GM23338 (cell line): ENCODE results near the gene DLG4. TPM values are rescaled to one million over a fixed set of nuclear protein-coding genes. Genes with fewer than 3 reads are reported as not detected.
"Not testable (repeated sequence)": the region's sequence is repeated elsewhere in the genome, so short reads cannot be mapped to it uniquely, and the experiment has no call there.

Experiments
- ATAC-seq: fragments of 200-7000 bp; cut with Tn5 transposase; 3 replicates; pipeline ENCODE4 v1.9.1; 2020
- DNase-seq: peaks from one replicate; pipeline ENCODE4 v3.0.0-alpha.2; 2015; ENCODE audit warnings: low spot score
- H2AFZ ChIP-seq: fragments of 200-600 bp; sonication (generic); 2 replicates; pipeline ENCODE4 v1.8.0; 2016; ENCODE audit warnings: antibody characterized with exemption, mild to moderate bottlenecking, moderate library complexity
- H3F3A ChIP-seq: fragments of 200-600 bp; sonication (generic); replicated peaks from 2 replicates; pipeline ENCODE4 v1.8.0; 2017; ENCODE audit warnings: antibody characterized with exemption, mixed run types, low read depth
- H3K27ac ChIP-seq: fragments of 200-600 bp; sonication (generic); 2 replicates; pipeline ENCODE4 v1.6.1; 2016; ENCODE audit warnings: low read depth
- H3K27me3 ChIP-seq: fragments of 200-600 bp; sonication (generic); 2 replicates; pipeline ENCODE4 v1.8.0; 2016; ENCODE audit warnings: mild to moderate bottlenecking, mixed run types, moderate library complexity; ENCODE audit not compliant: insufficient read depth
- H3K36me3 ChIP-seq: fragments of 200-600 bp; sonication (generic); 2 replicates; pipeline ENCODE4 v1.8.0; 2016; ENCODE audit warnings: mild to moderate bottlenecking; ENCODE audit not compliant: insufficient read depth
- H3K4me1 ChIP-seq: fragments of 200-600 bp; sonication (generic); 2 replicates; pipeline ENCODE4 v1.8.0; 2016; ENCODE audit warnings: mild to moderate bottlenecking, moderate library complexity; ENCODE audit not compliant: insufficient read depth
- H3K4me2 ChIP-seq: fragments of 200-600 bp; sonication (generic); 2 replicates; pipeline ENCODE4 v1.7.1; 2017; ENCODE audit warnings: mixed run types
- H3K4me3 ChIP-seq: fragments of 200-600 bp; sonication (generic); 2 replicates; pipeline ENCODE4 v1.6.1; 2016; ENCODE audit warnings: mixed run types
- H3K79me2 ChIP-seq: fragments of 200-600 bp; sonication (generic); replicated peaks from 2 replicates; pipeline ENCODE4 v1.8.0; 2017; ENCODE audit warnings: mild to moderate bottlenecking; ENCODE audit not compliant: insufficient read depth
- H3K9me2 ChIP-seq: fragments of 200-600 bp; sonication (generic); 2 replicates; pipeline ENCODE4 v1.8.0; 2017; ENCODE audit not compliant: insufficient read depth
- H4K20me1 ChIP-seq: fragments of 200-600 bp; sonication (generic); replicated peaks from 2 replicates; pipeline ENCODE4 v1.8.0; 2017; ENCODE audit warnings: mild to moderate bottlenecking; ENCODE audit not compliant: insufficient read depth
- H3K27ac Mint-ChIP-seq: 2 replicates; pipeline ENCODE4 v1.8.0; 2020; ENCODE audit warnings: inconsistent platforms, mild to moderate bottlenecking, moderate library complexity, mixed read lengths
- H3K27me3 Mint-ChIP-seq: 3 replicates; pipeline ENCODE4 v1.8.0; 2022; ENCODE audit warnings: low read depth, mild to moderate bottlenecking, moderate library complexity, mixed read lengths, inconsistent platforms; ENCODE audit not compliant: insufficient read depth, poor library complexity
- H3K36me3 Mint-ChIP-seq: 3 replicates; pipeline ENCODE4 v1.8.0; 2021; ENCODE audit warnings: low read depth, mild to moderate bottlenecking, inconsistent platforms, moderate library complexity, mixed read lengths
- H3K4me1 Mint-ChIP-seq: 3 replicates; pipeline ENCODE4 v1.8.0; 2020; ENCODE audit warnings: mild to moderate bottlenecking, inconsistent platforms, mixed read lengths
- H3K4me3 Mint-ChIP-seq: 3 replicates; pipeline ENCODE4 v1.8.0; 2021; ENCODE audit warnings: moderate library complexity, mild to moderate bottlenecking, inconsistent platforms, mixed read lengths
- H3K9me3 Mint-ChIP-seq: 3 replicates; pipeline ENCODE4 v1.8.0; 2020; ENCODE audit warnings: moderate library complexity, mild to moderate bottlenecking, inconsistent platforms, mixed read lengths
- ETS1 ChIP-seq: IDR thresholded peaks from 2 replicates; pipeline ENCODE4 v1.6.1; 2016; ENCODE audit warnings: antibody characterized with exemption
- ZNF114 ChIP-seq: fragments of 250-450 bp; sonication (Bioruptor Pico); IDR thresholded peaks from 2 replicates; pipeline ENCODE4 v1.5.0; 2020; ENCODE audit warnings: mild to moderate bottlenecking, moderate library complexity
- polyA plus RNA-seq: library from polyadenylated mRNA; unstranded; fragments of >200 nt; fragmentation: Nextera tagmentation; extraction: Ambion mirVana; gene quantifications from 2 replicates; pipeline ENCODE4 v1.2.1, GENCODE V29; 2016
- total RNA-seq: library from RNA; depleted of rRNA; stranded (reverse); fragments of >200 nt; shearing (Covaris generic); gene quantifications from 2 replicates; pipeline ENCODE4 v1.2.3, GENCODE V29; 2014

Gene DLG4
- total and polyA plus RNA-seq, 2 experiments from 2014 or later: 11.1 to 31.0 TPM

GRCh38 chr17:7173687-7174602, 45.7 kb downstream of the DLG4 start (continued):
- TF ChIP-seq ZNF114 (CRISPR knock-in tag) (no peak), ETS1 (no peak)

DNA sequence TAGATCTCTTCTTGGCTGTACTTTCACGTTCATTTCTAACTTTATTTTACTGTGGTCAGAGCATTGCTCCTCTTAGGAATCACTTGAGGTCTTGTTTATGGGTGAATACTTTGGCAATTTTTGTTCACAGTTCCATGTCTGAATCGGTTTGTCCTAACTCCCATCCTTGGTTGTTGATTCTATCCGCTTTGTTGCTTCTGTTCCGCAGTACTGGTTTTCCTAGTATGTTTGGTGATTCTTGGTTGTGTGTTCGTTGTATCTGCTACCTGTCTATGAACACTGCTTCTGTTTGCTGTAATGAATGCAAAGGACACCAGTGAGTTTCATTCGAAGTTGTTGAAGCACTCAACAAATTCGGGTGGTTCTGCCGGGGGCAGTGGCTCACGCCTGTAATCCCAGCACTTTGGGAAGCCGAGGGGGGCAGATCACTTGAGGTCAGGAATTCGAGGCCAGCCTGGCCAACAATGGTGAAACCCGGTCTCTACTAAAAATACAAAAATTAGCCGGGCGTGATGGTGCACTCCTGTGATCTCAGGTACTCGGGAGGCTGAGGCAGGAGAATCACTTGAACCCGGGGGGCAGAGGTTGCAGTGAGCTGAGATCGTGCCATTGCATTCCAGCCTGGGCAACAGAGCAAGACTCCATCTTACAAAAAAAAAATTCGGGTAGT, 47.0 kb downstream of the DLG4 start:
- not testable (repeated sequence) for H3K4me1 ChIP-seq, H3K36me3 Mint-ChIP-seq, H3K4me3 Mint-ChIP-seq, H3K36me3 ChIP-seq, H4K20me1 ChIP-seq, H3K9me3 Mint-ChIP-seq, H3K79me2 ChIP-seq, H3K4me3 ChIP-seq, H2AFZ ChIP-seq, H3K4me2 ChIP-seq, DNase-seq, H3K4me1 Mint-ChIP-seq, H3K9me2 ChIP-seq, ATAC-seq, H3K27ac ChIP-seq, H3K27ac Mint-ChIP-seq
- Histone ChIP-seq H3K27me3 (peaks cover 47% of the 10 kb centered on the region), H3F3A (peaks cover 21% of the 10 kb centered on the region)
- peaks cover 12% of the 10 kb centered on the region for H3K27me3 Mint-ChIP-seq

DNA sequence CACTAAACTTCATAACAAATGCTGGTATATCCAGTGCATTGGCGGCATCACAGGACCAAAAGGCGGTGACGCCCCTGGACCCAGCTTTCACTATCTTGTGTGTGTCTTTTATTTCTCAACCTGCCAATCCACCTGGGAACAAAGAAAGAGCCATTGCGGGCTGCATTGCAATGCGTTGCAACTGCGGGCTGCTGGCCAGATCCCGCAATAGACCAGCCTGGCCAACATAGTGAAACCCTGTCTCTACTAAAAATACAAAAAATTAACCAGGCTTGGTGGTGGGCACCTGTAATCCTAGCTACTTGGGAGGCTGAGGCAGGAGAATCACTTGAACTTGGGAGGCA, 50.1 kb downstream of the DLG4 start:
- not testable (repeated sequence) for H3K36me3 Mint-ChIP-seq, H2AFZ ChIP-seq, H3K27ac ChIP-seq, H3K79me2 ChIP-seq, H3K9me2 ChIP-seq, H3K4me3 Mint-ChIP-seq, H3K9me3 Mint-ChIP-seq, H3F3A ChIP-seq, H3K4me1 Mint-ChIP-seq, ATAC-seq, H3K27ac Mint-ChIP-seq, H3K27me3 Mint-ChIP-seq, H3K4me1 ChIP-seq, H3K4me2 ChIP-seq, H3K36me3 ChIP-seq, H4K20me1 ChIP-seq, DNase-seq, H3K4me3 ChIP-seq
- peaks cover 20% of the 10 kb centered on the region for H3K27me3 ChIP-seq

DNA sequence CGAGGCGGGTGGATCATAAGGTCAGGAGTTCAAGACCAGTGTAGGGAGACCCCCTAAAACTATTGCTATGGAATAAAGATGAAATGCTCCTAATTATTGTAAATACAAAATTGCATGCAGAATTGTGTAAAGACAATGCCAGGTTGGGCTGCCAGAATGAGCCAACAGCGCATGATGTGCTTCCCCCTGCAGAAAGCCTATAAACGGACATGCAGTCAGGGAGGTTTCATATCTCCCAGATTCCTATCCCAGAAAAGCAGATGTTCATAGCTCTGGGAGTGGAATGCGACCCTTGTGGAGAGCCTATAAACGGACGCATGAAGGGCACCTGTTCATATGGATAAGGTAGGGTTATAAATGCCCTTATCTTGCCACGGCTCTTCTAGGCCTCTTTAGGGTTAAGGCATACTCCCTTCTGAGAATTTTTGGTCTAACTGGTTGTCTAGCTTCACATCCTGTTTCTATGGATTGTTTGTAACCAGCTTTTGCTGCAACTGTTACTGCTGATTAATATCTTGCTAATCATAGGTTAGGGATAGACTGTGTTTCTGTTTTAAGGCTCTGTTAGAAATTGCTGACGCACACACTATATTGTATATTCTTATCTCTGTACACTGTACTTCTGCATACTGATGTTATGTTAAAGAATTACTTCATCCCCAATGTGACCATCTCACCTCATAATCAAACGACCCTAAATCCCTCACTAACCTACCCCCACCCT, 50.6 kb downstream of the DLG4 start:
- not testable (repeated sequence) for H2AFZ ChIP-seq, ATAC-seq, H3K36me3 Mint-ChIP-seq, H3K36me3 ChIP-seq, H3F3A ChIP-seq, H3K4me2 ChIP-seq, H3K27me3 Mint-ChIP-seq, H3K27ac ChIP-seq, H3K27ac Mint-ChIP-seq, H3K4me1 ChIP-seq, H4K20me1 ChIP-seq, H3K9me3 Mint-ChIP-seq, H3K4me3 Mint-ChIP-seq, H3K9me2 ChIP-seq, H3K4me1 Mint-ChIP-seq, H3K79me2 ChIP-seq, DNase-seq, H3K4me3 ChIP-seq
- H3K27me3 ChIP-seq: peaks cover 18% of the 10 kb centered on the region
